ENCODE results near the gene RNF215.

GRCh38 chr22:30338802-30339201 lies 48.4 kb downstream of the RNF215 start:
- TF ChIP-seq, protein P1, sequence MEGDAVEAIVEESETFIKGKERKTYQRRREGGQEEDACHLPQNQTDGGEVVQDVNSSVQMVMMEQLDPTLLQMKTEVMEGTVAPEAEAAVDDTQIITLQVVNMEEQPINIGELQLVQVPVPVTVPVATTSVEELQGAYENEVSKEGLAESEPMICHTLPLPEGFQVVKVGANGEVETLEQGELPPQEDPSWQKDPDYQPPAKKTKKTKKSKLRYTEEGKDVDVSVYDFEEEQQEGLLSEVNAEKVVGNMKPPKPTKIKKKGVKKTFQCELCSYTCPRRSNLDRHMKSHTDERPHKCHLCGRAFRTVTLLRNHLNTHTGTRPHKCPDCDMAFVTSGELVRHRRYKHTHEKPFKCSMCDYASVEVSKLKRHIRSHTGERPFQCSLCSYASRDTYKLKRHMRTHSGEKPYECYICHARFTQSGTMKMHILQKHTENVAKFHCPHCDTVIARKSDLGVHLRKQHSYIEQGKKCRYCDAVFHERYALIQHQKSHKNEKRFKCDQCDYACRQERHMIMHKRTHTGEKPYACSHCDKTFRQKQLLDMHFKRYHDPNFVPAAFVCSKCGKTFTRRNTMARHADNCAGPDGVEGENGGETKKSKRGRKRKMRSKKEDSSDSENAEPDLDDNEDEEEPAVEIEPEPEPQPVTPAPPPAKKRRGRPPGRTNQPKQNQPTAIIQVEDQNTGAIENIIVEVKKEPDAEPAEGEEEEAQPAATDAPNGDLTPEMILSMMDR (IDR thresholded peaks at IDR 0.05) = no peak
- TF ChIP-seq EZH2 (IDR thresholded peaks at IDR 0.05) (no peak), EZH2phosphoT487 (IDR thresholded peaks at IDR 0.05) (no peak)

Measured in neural progenitor cell (in vitro differentiated cells).